Fibroblast of skin of left quadriceps (primary cell): Measurements from ENCODE around the gene MAGI1.
"Not testable (repeated sequence)": the region's sequence is repeated elsewhere in the genome, so short reads cannot be mapped to it uniquely, and the experiment has no call there.

Source experiments
- DNase-seq, 2 experiments: peaks; one replicate each; pipeline ENCODE4 v3.0.0-alpha.2; 2013; ENCODE audit warnings: low read depth in 2 of 2

MAGI1 gene

DNA sequence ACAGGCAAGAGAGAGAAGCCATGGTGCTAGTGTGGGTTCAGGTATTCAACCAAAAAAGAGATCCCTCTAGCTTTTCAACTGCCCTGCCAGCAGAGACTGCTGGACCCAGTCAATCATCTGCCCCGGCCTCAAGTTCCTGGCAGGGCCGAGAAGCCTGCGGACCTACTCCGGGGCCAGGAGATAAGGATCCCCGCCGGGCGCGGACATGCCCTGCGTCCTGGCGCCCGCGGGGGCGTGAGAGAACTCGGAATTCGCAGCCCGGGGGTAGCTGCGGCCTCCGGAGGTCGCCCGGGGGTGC is 821 bp upstream of the MAGI1 start:
- DNase-seq = no peak

DNA sequence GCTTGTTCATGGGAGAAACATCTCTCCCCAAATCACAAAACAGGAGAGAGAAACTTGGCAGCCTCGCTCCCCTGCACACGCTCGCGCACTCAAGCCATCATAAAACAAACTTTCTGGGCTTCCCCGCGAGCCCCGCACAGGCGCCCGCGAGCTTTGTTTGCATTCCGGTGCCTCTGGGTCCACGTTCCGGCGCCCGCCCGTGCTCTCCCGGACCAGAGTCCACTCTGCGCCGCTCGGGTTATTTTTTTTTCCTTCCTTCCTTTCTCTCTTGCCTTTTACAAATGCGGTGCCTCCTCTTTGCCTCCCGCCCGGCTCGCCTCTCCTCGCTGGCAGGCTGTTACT is 363 bp downstream of the MAGI1 start:
- DNase-seq = no peak

DNA sequence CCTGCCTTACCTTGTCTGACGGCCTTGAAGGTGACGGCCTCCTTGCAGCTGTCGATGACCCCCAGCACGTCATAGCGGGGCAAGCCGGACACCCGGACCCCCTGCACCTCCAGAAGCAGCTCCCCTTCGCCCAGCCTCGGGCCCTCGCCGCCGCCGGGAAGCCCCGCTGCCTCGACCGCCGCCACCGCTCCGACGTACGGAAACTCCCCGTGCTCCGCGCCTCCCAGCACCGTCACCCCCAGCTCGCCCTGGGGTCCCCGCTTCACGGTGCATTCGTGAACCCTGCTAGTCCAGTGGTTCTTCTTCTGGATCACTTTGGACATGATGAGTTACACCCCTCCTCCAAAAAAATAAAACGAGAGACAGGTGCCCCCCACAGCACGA is 740 bp downstream of the MAGI1 start:
- DNase-seq = no peak

DNA sequence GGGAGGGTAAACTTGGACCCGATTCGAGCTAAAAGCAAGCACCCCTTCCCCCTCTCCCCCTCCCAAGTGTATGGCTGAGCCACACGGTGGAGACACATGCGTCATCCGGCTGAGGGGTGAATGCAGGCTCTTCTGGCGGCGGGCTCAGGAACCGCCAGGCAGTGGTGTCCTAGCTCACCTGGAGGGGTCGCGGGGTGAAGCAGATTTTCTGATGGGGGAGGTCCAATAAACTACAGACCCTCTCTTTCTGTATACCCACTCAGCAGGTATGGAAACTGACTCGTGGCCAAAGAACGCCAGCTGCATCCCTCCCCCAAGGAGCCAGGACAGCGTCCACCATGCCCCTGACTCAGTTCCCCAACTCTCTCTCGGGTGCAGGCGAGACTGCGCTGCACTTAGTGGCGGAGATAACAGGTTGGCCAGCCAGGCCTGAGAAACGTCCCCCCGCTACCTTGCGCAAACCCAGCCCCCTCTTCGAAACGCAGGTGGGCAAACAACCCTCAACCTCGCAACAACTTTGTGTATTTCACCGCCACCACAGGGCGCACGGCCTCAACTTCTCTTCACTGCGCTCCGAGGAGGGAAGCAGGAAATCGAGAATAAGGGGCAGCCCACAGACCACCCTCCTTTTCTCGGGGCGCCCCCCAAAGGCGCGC is 1.3 kb downstream of the MAGI1 start:
- DNase-seq = no peak

DNA sequence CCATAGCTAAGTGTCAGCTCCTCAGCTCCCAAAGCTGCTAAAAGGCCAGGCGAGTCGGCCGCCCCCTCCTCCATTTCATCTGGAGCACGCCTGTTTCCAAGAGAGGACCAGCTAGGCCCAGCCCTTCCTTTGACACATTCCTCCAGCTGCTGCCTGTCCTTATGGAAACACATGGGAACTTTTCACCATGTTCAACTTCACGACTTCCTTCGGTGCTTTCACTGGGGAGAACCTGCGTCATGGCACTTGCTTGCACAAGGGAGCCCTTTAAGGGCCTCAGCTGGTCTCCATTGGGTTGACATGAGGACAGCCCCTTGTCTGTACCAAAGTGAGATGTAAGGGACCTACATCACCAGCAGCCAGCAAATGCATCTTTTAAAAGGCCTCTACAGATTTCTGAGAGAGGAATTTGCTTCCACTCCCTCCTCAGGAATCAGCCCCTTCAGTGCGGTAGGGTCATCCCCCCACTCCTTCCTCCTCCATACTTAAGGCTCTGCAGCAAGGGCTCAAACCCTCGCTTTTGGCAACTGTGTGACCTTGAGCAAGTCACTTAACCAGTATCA is 2.1 kb downstream of the MAGI1 start:
- DNase-seq = no peak

DNA sequence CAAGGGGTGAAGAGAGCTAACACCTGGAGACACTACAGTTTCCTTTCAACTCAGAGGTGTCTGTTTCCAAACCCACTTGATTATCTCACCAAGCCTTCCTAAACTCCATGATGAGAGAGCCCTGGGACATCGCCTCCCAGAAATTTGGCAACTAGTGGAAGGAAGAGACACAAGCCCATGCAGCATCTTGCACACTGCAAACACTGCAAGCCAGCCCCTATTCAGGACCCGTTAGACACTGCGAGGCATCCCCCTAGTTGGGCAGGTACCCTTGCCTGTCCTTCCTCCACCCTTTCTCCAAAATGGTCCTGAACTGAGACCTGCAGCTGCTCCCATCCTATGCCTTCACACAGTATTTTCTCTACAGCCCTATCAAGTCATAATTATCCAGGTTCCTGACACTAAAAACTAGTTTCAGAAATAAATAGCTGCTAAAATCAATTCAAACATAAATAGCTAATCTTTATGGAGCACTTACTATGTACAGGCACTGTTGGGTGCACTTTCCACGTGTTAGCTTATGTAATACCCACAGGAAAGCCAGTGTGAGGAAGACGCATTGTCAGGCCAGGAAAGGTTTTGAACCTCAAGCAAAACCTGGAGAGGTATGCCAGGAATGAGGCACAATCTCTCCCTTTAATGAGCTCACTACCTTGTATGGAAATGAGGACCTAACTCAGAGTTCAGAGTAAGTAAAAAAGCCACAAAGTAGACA is 2.8 kb downstream of the MAGI1 start:
- DNase-seq = no peak

DNA sequence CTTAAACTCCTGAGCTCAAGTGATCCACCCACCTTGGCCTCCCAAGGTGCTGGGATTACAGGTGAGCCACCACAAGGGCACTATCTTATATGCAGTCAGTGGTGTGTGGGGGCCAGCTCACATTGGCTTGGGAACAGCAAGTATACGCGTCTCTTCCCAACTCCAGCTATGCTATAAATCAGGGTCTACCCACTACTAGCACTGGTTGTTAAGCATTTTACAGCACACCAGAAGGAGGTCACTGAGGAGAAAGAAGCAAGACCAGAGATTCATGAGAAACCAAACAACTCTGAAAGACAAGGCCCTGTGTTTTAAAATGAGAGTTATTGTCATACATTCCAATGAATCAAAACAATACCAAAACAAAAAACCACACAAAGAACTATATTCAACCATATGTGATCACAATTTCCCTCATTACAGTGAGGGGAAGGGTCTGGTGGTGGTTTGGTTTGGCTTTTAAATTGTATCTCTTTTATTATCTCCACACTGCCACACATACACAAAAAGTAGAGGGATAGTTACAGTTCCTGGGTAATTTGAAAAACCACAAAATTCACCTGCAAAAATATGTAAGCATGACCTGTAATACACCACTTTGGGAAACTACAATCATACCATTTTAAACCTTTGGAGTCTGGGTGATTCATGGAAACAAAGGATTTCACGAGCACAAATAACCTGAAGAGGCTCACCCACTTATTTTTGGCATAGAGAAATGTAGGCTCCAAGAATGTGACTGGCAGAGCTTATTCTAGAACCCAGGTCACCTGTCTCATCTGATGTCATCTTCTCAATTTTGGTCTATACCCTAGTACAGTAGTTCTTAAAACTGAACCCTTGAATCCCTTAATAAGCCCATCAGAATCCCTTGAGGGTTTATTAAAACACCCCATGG is 5.2 kb downstream of the MAGI1 start:
- no peak for DNase-seq

DNA sequence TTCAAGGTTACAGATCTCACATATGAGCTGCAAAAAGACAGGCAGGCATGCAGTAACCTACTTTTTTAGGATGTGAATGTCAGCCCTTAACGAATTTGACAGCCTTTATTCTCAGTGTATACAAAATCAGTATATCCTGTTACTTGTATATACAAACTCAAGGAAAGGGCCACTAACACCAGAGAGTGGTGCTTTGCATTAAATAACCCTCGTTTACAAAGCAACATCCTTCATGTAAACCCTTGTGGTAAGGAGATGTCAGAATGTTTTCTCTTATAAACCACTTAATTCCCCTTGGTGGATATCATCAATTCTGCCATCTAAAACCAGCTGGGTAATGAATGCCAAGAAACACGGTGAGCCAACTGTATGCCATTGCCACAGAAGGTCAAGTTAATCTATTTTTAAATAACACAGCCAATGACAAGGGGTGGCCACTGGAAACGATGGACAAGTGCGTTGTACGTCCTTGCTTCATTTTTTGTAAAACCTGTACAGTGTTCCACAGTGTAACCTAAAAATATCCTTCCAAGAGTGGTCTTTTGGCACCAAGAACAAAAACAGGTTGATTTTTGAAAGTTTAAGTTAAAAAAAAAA is 7.5 kb downstream of the MAGI1 start:
- DNase-seq = no peak

DNA sequence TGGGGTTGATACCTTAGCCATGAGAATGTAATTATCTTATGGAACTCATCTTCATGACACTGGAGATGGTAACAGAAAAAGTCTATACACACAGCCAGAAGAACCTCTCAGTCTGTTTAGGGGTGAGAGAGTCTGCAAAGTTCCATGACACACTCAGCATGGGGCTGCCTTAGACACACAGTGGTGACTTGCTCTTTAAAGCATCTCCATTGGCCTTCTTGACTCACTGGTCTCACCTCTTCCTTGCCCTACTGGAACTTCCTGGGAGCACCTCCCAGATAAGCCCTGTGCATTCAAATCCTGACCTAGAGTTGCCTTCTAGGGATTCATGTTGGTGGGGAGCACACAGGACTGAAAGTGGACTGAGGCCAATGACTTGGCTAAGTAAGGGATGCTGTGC is 9.3 kb downstream of the MAGI1 start:
- no peak for DNase-seq

DNA sequence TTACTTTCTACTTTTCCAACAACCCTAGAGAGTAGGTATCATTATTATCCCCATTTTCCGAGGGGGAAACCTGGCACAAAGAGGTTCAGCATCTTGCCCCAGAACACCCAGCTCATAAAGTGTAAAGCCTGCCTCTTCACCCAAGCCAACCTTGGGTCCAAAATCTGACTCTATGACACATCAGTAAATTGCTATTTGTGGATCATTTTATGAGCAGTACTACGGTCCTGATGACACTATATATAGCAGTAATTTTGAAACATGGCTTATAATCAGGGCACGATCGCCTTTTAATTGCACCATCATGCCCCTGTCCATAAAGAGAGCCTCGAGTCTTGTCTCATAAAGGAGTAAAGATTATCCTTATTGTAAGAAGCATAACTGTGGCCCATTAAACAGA is 9.7 kb downstream of the MAGI1 start:
- DNase-seq = no peak

DNA sequence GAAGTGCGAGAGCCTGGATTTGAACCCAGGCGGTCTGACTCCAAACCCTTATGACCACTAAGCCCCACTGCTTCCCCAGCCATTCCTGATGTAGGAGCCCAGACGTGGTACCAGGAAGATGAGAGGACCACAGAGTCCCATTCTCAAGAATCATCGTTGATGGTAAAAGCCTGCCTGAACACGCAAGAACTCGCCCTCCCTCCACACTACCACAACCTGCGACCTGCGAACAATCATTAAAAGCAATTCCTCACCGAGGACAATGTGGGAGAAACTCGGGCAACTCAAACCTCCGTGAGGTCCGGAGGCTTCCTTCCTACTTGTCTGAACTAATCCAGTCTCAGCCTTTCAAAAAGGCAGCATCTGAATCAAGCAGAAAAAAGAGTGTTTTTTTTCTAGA is 10.3 kb downstream of the MAGI1 start:
- DNase-seq = no peak

DNA sequence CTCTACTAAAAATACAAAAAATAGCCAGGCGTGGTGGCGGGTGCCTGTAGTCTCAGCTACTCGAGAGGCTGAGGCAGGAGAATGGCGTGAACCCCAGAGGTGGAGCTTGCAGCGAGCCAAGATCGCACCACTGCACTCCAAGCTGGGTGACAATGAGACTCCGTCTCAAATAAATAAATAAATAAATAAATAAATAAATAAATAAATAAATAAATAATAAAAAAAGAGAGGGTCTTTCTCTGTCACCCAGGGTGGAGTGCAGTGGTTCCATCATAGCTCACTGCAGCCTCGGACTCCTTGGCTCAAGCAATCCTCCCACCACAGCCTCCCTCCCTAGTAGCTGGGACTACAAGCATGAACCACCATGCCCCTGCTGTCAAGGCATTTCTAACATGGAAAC is 11.6 kb downstream of the MAGI1 start:
- DNase-seq = not testable (repeated sequence)

DNA sequence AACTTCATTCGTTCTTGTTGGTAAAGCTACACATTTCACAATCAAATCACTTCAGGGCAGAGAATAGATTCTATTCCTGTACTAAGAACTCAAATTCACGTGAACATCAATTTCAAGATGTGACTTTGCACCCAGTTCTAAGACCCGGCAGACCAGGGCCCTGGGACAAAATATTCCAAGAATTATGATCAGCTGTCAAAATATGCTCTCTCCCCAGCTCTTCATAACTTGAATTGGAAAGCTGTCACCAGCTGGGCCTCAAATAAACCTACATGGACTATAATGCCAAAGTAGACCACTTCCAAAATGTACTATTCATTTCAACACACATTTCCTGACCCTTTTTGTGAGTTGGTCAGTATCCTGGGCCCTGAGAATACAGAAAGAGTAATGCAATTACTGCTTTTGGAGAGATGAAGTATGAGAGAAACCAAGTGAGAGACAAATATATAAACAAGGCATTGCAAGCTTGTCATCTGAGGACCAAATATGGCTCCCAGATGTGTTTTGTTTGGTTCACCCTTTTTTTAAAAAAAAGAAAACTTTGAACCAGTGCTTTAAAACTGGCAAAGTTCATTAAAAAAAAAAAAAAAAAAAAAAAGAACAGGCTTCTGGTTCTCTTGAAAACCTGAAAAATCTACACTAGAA is 14.9 kb downstream of the MAGI1 start:
- no peak for DNase-seq

DNA sequence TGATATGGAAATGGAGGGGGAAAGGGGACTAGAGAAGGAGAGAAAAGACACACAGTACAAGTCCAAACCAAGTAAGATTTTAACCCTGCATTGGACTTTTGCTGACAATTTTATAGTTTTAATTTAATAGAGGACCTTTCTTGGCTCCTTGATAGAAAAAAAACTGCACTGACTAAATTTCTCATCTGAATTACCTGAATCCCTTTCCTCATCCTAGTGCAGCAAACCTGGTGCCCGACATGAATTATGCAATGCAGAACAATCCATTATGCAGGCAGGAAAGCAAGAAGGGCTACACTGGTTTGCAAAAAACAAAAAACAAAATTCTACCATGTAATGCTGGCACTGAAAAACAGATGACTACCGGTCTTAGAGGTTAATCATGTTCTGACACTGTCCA is 15.5 kb downstream of the MAGI1 start:
- no peak for DNase-seq

DNA sequence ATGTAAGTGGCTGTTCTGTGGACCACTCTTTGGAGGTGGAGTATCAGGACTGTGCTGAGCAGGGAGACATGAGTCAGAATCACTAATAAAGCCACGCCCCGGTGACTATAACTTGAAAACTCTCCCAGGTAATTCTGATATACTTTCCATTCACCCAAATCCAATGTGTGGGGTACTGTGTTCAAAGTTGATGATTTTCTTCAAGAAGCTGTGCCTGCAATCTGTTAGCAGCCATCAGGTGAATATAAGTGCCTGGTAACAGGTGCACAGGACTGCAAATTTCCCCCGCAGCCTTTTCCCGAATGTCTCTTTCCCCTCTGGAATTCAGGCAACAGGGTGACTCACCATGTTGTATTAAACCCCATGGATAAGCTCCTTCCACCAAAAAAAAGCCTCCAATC is 17.0 kb downstream of the MAGI1 start:
- no peak for DNase-seq

DNA sequence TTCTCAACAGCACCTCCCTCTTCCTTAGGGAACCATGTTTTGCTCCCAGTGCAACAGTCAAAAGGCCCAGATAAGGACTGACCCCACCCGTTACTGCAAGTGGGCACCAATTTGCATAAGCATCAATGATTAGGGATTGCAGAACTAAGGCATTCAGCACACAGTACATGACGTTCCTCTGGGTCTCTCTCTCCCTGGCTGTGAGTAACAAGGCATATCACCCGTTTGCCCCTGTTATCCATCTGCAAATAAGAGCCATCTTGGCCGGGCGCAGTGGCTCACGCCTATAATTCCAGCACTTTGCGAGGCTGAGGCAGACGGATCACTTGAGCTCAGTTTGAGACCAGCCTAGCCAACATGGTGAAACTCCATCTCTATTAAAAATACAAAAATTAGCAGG is 18.8 kb downstream of the MAGI1 start:
- DNase-seq = no peak

DNA sequence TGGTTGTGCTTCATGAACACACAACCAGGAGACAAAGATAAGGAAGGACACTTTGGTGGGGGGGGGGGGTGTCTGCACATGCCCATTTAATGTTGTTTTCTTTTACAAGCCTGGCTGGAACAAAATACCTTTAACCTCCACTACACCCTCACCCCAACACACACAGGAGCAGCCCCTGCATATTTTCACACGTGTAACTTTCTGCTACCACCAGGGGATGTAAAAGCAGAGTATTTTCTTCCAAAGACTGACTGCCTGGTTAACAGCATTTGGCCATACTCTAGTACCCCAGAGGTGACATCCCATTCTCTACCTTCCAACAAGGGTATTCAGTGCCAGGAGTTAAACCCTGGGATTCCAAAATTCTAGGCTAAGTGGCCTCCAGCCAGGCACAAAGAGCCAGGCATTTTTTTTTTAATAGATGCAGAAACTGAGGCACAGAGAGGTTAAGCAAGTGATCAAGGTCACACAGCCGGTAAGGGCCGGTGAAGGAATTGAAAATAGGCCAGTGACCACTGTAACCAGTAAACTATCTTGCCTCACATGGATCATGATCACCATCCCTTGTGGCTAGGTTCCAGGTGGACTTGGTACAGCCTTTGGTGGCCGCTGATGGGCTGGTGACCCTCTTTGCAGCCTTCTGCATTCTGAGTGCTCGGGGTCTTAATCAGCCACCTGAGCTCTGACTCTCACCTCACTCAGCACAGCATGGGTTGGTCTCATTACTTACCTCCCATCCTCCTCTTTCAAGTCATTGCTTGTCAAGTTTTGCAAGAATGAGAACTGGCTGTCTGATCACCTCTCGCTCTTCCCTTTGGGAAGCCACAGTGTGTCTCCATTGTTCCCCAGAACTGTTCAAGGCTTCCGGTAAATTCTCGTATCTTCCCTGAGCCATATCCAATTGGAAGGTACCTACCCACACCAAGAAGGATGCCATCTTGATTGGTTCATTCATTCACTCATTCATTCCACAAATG is 20.4 kb downstream of the MAGI1 start:
- DNase-seq = no peak

DNA sequence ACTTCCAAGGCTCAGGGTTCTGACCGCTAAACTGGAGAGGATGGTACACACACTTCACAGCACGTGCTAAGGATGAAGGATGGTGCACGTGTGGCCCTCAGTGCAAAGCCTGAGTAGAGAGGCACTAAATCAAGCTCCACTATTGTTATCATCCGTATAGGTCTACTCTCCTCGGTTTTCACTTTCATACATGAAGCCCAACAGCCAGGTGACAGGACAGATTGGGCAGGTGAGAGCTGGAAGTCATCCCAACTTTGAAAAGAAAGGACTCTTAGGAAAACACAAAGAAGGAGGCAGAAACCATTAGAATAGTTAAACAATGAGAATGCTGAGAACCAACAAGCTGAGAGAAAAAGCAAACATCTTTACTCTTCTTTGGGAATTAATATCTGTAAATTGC is 21.1 kb downstream of the MAGI1 start:
- DNase-seq = no peak

DNA sequence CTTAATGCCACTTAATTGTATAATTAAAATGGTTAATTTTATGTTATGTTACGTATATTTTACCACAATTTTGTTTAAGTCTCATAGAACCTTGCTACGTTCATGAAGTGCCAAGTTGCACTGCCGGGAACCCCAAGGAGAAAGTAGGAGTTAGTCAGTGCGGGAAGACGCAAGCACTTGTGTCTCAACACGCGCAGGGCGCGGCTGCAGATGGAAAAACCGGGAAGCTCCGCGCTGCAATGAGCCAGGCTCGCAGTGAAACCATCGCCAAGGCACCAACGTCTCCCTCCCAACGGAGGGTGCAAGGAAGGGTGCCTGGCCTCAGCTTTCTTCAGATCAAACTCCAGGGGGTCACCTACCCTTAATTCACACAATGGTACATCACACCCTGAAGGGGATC is 21.6 kb downstream of the MAGI1 start:
- no peak for DNase-seq

DNA sequence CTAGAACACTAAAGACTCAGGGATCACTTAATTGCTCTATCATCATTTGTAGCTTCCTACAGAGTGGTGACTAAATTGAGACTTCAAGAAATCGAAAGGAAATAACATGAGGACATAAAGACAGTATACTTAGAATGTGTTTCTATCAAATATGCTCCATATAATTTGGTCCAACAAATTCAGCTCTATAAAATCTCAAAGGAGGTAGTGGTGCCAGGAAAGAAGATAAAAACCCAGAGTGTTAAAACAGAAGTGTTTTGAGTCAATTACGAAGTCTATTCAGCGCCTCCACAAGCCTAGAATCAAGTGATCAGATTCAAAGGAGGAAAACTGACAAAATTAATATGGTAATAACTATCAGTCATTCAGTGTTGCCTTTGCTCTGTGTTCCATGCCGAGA is 22.9 kb downstream of the MAGI1 start:
- DNase-seq = no peak

DNA sequence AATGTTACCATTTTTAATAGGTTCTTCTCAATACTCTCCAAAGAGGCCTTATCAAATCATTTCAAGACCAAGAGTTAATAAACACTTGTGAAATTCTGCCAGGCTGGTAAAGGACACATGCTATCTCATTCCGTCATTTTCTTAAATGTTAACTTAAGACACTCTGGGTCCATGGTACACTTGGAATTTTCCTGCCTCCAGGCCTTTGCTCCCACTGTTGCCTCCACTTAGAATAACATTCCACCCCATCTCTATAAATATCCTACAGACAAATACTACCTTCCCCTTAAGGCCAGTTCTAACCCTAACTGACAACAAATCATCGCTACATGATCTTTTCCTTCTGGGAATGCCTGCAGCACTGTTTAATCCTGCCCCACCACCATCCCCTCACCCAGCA is 24.1 kb downstream of the MAGI1 start:
- no peak for DNase-seq
